Fibroblast of gingiva (primary cell): Measurements from ENCODE around the gene CCDC87.
"Not testable (repeated sequence)": the region's sequence is repeated elsewhere in the genome, so short reads cannot be mapped to it uniquely, and the experiment has no call there.

Experiments used
- DNase-seq: peaks from one replicate; pipeline ENCODE4 v3.0.0-alpha.2; 2011; ENCODE audit warnings: low read depth

Gene CCDC87

GRCh38 chr11:66550887-66551286 lies 42.0 kb downstream of the CCDC87 start:
- no peak for DNase-seq

GRCh38 chr11:66549696-66550095 lies 43.2 kb downstream of the CCDC87 start:
- DNase-seq: no peak

GRCh38 chr11:66548774-66549630 lies 43.9 kb downstream of the CCDC87 start:
- no peak for DNase-seq

GRCh38 chr11:66548041-66548440 lies 44.8 kb downstream of the CCDC87 start:
- no peak for DNase-seq

GRCh38 chr11:66547662-66548009 lies 45.2 kb downstream of the CCDC87 start:
- DNase-seq: no peak

GRCh38 chr11:66546966-66547661 lies 45.7 kb downstream of the CCDC87 start:
- DNase-seq: no peak

- DNase-seq: peak; percentile 27
These were observed 46.4 kb downstream of the CCDC87 start, which contains the start of gene ACTN3 for GRCh38 chr11:66546368-66546965. TSS of gene ACTN3 (plus strand) at chr11:66546903. CDS start at chr11:66546938, 35 bp downstream.

GRCh38 chr11:66545701-66546367 lies 47.0 kb downstream of the CCDC87 start, which contains the start of gene ZDHHC24:
TSS of gene ZDHHC24 (minus strand) at chr11:66546048. CDS start at chr11:66546003, 45 bp downstream.
- DNase-seq: peak; percentile 98

GRCh38 chr11:66544952-66545351 lies 47.9 kb downstream of the CCDC87 start:
- not testable (repeated sequence) for DNase-seq

GRCh38 chr11:66543263-66544107 lies 49.4 kb downstream of the CCDC87 start:
- peak; percentile 35 for DNase-seq

- DNase-seq: no peak
These were observed 50.5 kb downstream of the CCDC87 start for GRCh38 chr11:66542362-66542761.

- DNase-seq: no peak
These were observed 51.0 kb downstream of the CCDC87 start for GRCh38 chr11:66541892-66542291.

GRCh38 chr11:66540598-66540997 lies 52.3 kb downstream of the CCDC87 start:
- DNase-seq: not testable (repeated sequence)
